ENCODE results near the gene SYT2.
A peak's percentile ranks its signal among the peaks of the same experiment; 100 is the strongest.

SYT2 gene

GRCh38 chr1:202703191-202703590 is 7.1 kb downstream of the SYT2 start:
- no peak for DNase-seq

DNA sequence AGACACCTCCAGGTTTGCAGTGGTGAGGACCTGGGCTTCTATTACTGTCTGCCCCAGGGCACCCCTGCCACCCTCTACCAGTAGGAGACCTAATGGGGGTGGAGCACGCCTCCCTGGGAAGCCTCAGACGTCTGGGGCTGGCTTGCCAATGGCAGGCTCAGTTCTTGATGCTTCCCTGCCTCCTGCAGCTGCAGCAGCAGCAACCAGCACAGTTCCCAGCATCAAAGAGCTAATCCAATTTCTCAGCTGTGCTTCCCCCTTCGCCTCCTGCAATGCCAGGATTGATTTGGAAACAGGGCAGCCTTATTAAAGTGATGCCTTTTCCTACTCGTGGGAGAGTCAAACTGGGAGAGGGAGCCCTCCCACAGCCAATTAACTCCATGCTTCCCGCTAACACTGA is 8.2 kb downstream of the SYT2 start:
- DNase-seq, result no peak

GRCh38 chr1:202701200-202701599 is 9.1 kb downstream of the SYT2 start:
- no peak for DNase-seq

GRCh38 chr1:202700061-202700460 is 10.2 kb downstream of the SYT2 start:
- no peak for DNase-seq

- DNase-seq, result no peak
Observed at GRCh38 chr1:202698276-202698675, 12.0 kb downstream of the SYT2 start.

DNA sequence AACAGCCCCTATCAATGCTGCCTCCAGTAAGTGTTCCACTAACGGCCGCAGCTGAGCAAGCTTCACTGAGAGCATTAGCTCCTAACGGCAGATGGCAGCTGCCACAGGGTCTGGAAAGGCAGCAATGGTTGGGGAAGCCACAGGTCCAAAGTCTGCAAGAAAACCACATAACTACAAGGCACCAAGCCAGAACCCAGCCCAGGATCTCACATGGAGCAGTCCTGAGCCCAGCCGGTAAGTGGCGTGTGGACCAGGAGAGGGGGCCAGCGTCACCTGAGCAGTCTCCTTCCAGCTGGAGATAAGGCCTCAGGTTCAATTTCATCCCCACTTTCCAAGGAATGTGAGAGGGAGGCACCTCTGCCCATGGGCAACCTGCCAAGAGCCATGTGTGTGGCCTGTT is 13.2 kb downstream of the SYT2 start:
- DNase-seq, result no peak

DNA sequence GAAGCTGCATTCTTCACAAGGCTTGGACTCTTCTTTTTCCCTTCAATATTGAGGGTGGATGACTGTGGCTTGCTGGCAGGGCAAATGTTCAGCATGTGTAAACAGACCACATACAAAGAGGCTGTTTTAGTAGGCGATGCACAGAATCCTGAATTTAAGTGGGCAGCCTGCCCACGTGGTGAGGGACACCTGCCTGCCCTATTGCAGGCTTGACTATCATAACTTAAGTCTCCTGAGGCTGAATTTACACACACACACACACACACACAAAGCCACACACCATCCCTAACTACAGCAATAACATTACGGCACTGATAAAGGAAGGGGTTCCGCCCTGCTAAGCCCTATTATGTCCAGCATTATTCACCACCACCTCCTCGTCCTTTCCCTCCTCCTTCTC is 15.9 kb downstream of the SYT2 start:
- DNase-seq, result no peak

- DNase-seq, result peak; percentile 88
Observed at GRCh38 chr1:202692959-202693555, 17.2 kb downstream of the SYT2 start.

DNA sequence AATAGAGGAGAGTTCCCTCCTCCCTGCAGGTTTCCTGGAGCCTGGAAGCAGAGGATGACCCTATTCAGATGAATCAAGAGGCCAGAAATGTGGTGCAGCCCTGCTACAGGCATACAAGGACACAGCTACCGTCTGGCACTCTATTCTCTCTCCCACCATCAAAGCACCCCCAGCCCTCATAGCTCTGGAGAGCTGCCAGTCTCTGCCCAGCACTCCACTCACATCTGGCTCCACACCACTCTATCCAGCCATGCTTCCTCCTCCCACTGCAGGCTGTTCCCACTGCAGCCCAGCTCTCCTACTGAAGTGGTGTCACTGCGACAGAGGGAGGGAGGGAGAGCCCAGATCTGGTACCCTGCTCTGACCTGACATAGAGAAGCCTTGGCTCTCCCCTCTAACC is 18.4 kb downstream of the SYT2 start:
- no peak for DNase-seq

GRCh38 chr1:202689493-202690342 is 20.5 kb downstream of the SYT2 start:
- DNase-seq, result no peak

- no peak for DNase-seq
Observed at GRCh38 chr1:202689082-202689481, 21.2 kb downstream of the SYT2 start.

DNA sequence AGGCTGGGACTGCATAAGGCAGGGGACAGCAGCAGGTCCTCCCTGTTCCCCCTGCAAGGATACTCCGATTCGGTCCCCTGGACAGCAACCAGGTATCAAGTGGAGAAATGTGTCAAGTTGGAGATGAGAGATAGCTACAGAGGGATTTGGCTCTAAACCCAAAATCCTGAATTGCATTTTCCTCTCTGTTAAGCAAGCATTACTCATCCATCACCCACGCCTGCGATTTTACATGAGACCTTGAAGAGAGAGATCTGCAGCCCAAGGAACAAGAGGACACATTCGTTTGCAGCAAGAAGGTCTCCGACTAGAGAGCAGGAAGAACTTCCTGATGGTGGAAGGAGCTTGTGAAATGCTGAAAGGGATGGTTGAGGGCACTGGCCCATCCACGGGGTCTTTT is 21.9 kb downstream of the SYT2 start:
- DNase-seq, result no peak

GRCh38 chr1:202687798-202688197 is 22.5 kb downstream of the SYT2 start:
- no peak for DNase-seq

DNA sequence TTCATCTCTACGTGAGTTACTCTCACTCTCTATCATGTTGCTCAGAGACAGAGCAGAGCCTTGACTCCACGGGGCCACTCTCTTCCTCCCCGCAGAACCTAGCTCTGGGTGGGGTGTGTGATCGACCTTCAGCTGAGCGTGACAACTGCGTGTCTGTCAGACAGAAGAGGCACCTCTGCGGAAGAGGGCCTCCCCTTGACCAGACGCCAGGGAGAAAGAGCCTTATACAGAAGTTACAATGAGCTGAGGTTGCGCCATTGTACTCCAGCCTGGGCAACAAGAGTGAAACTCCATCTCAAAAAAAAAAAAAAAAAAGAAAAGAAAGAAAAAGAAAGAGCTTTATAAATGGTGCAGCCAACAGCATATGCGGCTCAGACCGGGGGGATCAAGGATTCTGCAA is 22.9 kb downstream of the SYT2 start:
- DNase-seq, result no peak

DNA sequence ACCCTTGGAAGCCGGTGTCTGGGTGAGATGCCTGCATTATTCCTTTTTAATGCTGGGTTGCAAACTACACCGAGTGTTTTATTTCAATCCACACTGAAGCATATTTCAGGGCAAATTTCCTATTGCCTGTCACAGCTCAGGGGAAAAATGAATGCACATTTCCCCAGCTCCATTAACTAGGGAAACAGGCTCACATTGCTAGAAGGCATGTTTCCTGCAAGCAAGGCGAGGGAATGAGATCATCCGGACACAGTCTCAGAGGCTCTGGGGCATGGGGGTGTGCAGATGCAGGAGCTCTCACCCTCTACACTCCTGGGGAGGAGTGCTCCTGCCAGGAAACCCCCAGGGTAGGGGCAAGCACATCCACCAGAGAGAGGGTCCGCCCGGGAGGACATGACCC is 24.6 kb downstream of the SYT2 start:
- no peak for DNase-seq

DNA sequence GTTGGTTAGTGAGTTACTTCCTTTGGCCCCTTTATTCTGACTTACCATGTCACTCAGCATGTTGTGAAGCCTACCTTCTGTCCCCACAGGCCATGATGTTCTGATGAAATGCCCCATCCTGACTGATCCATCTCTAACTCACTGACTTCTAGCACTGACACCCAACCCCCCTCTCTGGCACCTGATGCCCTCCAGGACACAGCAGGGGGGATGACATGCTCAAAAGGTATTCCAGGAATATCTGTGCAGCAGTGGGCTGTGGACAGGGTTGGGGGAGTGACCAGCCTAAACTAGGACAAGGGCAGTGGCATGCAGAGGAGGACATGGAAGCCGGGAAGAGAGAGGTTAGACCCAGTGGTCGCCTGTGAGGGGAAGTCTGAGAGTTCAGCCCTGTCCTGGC is 25.5 kb downstream of the SYT2 start:
- DNase-seq, result no peak

DNA sequence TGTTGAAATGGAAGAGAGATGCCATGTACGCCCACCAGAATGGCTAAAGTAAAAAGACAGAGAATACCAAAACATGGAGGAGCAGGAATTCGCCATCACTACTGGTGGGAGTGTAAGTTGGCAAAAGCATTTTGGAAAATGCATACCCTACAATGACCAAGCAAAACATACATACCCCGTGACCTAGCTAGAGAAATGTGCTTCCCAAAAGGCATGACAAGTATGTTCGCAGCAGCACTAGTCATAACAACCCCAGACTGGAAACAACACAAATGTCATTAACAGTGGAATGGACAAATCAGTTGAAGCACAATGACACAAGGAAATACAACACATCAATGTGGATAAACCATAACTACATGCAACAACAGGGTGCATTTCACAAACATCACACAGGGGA is 27.2 kb downstream of the SYT2 start:
- DNase-seq, result no peak

DNA sequence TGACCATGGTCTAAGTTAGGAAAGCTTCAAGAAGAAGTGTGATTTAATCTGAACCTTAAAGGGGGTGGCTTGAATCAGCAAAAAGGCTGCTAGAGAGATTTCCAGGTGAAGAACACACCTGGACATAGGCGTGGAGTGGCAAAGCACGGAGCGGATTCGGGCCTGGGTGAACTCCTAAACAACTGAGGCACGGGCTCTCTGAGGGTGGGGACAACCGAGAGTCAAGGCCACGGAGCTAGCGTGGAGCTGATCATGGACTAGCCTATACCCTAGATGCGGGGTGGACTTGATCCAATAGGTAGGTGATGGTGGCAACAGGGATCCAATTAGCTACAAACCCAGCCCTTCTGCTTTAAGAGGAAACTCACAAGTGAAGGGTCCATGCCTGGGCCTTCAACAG is 27.8 kb downstream of the SYT2 start:
- no peak for DNase-seq

DNA sequence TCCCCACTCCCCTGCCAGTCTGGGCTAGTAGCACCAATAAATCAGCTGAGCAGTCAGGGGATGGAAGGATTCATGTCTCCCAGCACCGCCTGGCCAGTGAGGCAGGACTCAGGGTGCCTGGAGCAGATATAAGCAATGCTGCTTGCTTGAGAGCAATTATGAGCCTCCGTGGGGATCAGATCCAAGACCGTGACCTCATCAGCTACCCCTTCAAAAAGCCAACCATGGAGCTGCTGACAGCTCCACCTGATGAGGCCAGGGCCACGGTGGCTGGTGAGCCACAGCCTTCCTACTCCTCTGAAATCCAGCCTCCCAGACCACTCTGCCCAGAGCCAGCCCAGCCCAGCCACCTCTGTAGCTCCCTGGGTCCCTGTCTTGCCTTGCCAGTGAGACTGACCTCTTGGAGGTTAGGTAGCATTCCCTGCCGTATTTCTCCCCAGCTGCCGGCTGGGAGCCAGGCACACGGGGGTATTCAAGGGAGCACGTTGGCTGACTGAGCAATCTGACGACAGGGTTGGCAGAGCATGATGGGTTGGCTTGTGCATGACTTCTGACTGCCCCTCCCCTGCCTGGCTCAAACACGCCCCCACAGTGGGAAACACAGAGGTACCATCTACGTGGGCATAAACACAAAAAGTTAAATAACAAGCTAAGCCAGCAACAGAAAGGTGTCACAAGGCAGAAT is 28.4 kb downstream of the SYT2 start:
- no peak for DNase-seq

DNA sequence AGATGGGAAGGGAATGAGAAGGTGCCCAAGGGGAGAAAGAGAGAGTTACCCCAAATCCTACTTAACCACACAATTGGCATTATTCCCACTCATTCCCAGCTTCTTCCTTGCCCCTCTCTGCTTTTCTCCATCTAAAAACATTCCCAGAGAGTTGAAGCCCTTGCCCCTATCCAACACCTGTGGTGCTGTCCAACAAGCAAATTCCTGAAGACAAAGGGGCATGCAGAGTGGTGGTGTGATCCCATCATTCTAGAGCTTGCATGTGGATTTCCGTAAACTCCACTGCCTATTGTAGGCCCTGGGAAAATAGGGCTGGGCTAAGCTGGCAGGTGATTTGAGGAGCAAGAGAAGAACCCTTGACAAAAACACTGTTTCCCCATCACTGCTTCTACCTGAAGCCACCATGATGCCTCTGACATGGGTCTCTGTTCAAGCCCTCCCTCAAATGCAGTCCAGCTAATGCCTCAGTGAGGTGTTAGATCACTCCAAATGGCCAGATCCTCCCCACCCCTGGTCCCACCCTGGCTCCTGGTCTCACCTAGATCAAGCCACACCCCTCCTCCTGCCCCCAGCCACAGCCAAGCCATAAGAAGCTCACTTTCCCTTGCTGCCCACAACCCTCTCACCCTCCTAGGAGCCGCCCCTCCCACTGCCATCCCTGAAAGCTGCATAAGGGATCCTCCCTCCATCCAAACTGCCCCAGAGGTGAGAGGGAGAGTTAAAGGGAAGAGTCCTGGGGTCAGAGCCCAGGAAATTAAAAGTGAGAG is 29.5 kb downstream of the SYT2 start:
- no peak for DNase-seq

GRCh38 chr1:202679406-202680177 is 30.7 kb downstream of the SYT2 start:
- DNase-seq, result no peak

- no peak for DNase-seq
Observed at GRCh38 chr1:202677433-202677832, 32.8 kb downstream of the SYT2 start.

- DNase-seq, result no peak
Observed at GRCh38 chr1:202673531-202673930, 36.7 kb downstream of the SYT2 start.
